IMR-90 (cell line): Measurements from ENCODE around the gene C5AR1. TPM values are rescaled to one million over a fixed set of nuclear protein-coding genes. Genes with fewer than 3 reads are reported as not detected.

Experiments
- ATAC-seq: fragments of 200-7000 bp; cut with Tn5 transposase; 2 replicates; pipeline ENCODE4 v1.9.1; 2020; ENCODE audit warnings: low read depth, mild to moderate bottlenecking, moderate library complexity
- BruUV-seq: library from RNA; stranded (reverse); fragments of 400-500 nt; replicated peaks from 2 replicates; lab custom pipeline; 2021; lab: Mats Ljungman, UMichigan
- CTCF ChIA-PET: fragments of 300-600 bp; formaldehyde crosslinking; extraction: SDS; loops from one replicate; lab custom pipeline; 2021; ENCODE audit warnings: antibody characterized with exemption; lab: Yijun Ruan, JAX
- POLR2A ChIA-PET: fragments of 300-600 bp; sonication (Branson Sonifier 250); formaldehyde crosslinking; loops from one replicate; lab custom pipeline; 2022; ENCODE audit warnings: antibody characterized with exemption; ENCODE audit not compliant: unreplicated experiment; lab: Charles Lee
- DNase-seq: peaks from one replicate; pipeline ENCODE4 v3.0.0; 2013
- H2AFZ ChIP-seq: replicated peaks from 2 replicates; pipeline ENCODE3; 2013; ENCODE audit warnings: low read length, mild to moderate bottlenecking; ENCODE audit not compliant: poor library complexity
- H2AK5ac ChIP-seq: 2 replicates; pipeline ENCODE4 v1.6.1; 2013; ENCODE audit warnings: low read depth, low read length, inconsistent platforms
- H2AK9ac ChIP-seq: replicated peaks from 2 replicates; pipeline ENCODE3; 2013; ENCODE audit warnings: mild to moderate bottlenecking, low read depth, low read length, moderate library complexity; ENCODE audit not compliant: poor library complexity
- H2BK120ac ChIP-seq: 2 replicates; pipeline ENCODE4 v1.6.1; 2013; ENCODE audit warnings: low read depth, low read length, inconsistent platforms
- H2BK15ac ChIP-seq: 3 replicates; pipeline ENCODE4 v1.6.1; 2013; ENCODE audit warnings: low read depth, low read length, inconsistent platforms
- H2BK20ac ChIP-seq: 2 replicates; pipeline ENCODE4 v1.6.1; 2013; ENCODE audit warnings: low read depth, mild to moderate bottlenecking, inconsistent platforms, low read length, moderate library complexity
- H2BK5ac ChIP-seq: 2 replicates; pipeline ENCODE4 v1.6.1; 2013; ENCODE audit warnings: mild to moderate bottlenecking, low read depth, low read length, inconsistent platforms; ENCODE audit not compliant: poor library complexity, severe bottlenecking
- H3K14ac ChIP-seq: replicated peaks from 2 replicates; pipeline ENCODE4 v1.6.1; 2013; ENCODE audit warnings: low read depth, low read length, inconsistent platforms
- H3K18ac ChIP-seq: 2 replicates; pipeline ENCODE4 v1.6.1; 2013; ENCODE audit warnings: low read depth, low read length, control low read depth
- H3K23ac ChIP-seq: 2 replicates; pipeline ENCODE4 v1.6.1; 2013; ENCODE audit warnings: low read depth, low read length, inconsistent platforms
- H3K27ac ChIP-seq: 2 replicates; pipeline ENCODE4 v1.5.1; 2013; ENCODE audit warnings: mild to moderate bottlenecking, control low read depth, low read length; ENCODE audit not compliant: insufficient read depth
- H3K27me3 ChIP-seq: 2 replicates; pipeline ENCODE4 v1.6.1; 2013; ENCODE audit warnings: low read length; ENCODE audit not compliant: control insufficient read depth, insufficient read depth
- H3K36me3 ChIP-seq: 2 replicates; pipeline ENCODE4 v1.6.1; 2013; ENCODE audit warnings: low read length, mixed read lengths; ENCODE audit not compliant: control insufficient read depth, insufficient read depth
- H3K4ac ChIP-seq: 2 replicates; pipeline ENCODE4 v1.6.1; 2013; ENCODE audit warnings: low read depth, low read length, inconsistent platforms
- H3K4me1 ChIP-seq: 2 replicates; pipeline ENCODE4 v1.6.1; 2013; ENCODE audit warnings: low read length, mixed read lengths; ENCODE audit not compliant: control insufficient read depth, insufficient read depth
- H3K4me2 ChIP-seq: 2 replicates; pipeline ENCODE4 v1.6.1; 2013; ENCODE audit warnings: low read depth, mild to moderate bottlenecking, control low read depth, low read length, moderate library complexity
- H3K4me3 ChIP-seq: 2 replicates; pipeline ENCODE4 v1.5.1; 2013; ENCODE audit warnings: low read depth, mild to moderate bottlenecking, control low read depth, low read length, moderate library complexity; ENCODE audit not compliant: insufficient read depth
- H3K56ac ChIP-seq: 2 replicates; pipeline ENCODE4 v1.6.1; 2013; ENCODE audit warnings: low read length, inconsistent platforms; ENCODE audit not compliant: insufficient read depth; ENCODE audit errors: extremely low read depth
- H3K79me1 ChIP-seq, 2 experiments: 2 replicates each; pipeline ENCODE4 v1.6.1; 2013; ENCODE audit warnings: low read length in 2 of 2, inconsistent platforms in 1 of 2, low read depth in 1 of 2
- H3K9ac ChIP-seq: 2 replicates; pipeline ENCODE4 v1.6.1; 2013; ENCODE audit warnings: low read depth, low read length, control low read depth
- H3K9me1 ChIP-seq: 2 replicates; pipeline ENCODE4 v1.6.1; 2013; ENCODE audit warnings: low read length, inconsistent platforms; ENCODE audit not compliant: insufficient read depth
- H3K9me3 ChIP-seq: 2 replicates; pipeline ENCODE4 v1.6.1; 2013; ENCODE audit warnings: low read length; ENCODE audit not compliant: control insufficient read depth, insufficient read depth
- H4K20me1 ChIP-seq: 2 replicates; pipeline ENCODE4 v1.6.1; 2013; ENCODE audit warnings: low read length, inconsistent platforms; ENCODE audit not compliant: insufficient read depth
- H4K5ac ChIP-seq: 2 replicates; pipeline ENCODE4 v1.6.1; 2013; ENCODE audit warnings: mild to moderate bottlenecking, low read depth, low read length, control low read depth
- H4K8ac ChIP-seq, 2 experiments: 2 replicates each; pipeline ENCODE4 v1.6.1; 2013; ENCODE audit warnings: low read depth in 2 of 2, low read length in 2 of 2, control low read depth in 1 of 2, inconsistent platforms in 1 of 2
- H4K91ac ChIP-seq: 2 replicates; pipeline ENCODE4 v1.6.1; 2013; ENCODE audit warnings: low read depth, low read length, inconsistent platforms; ENCODE audit not compliant: insufficient read depth
- CEBPB ChIP-seq: IDR thresholded peaks from 2 replicates; pipeline ENCODE4 v1.6.1; 2012; ENCODE audit warnings: low read depth, low read length, improper control_type of control experiment
- CHD1 ChIP-seq: IDR thresholded peaks from 2 replicates; pipeline ENCODE4 v1.6.1; 2012; ENCODE audit warnings: low read depth, low read length, improper control_type of control experiment
- ELK1 ChIP-seq: fragments of 150-350 bp; IDR thresholded peaks from 2 replicates; pipeline ENCODE4 v1.6.1; 2016; ENCODE audit warnings: low read depth, mild to moderate bottlenecking, low read length, moderate library complexity, borderline replicate concordance
- FOS ChIP-seq: fragments of 150-350 bp; IDR thresholded peaks from 2 replicates; pipeline ENCODE4 v1.6.1; 2016; ENCODE audit warnings: low read depth, low read length
- MAFK ChIP-seq: IDR thresholded peaks from 2 replicates; pipeline ENCODE4 v1.6.1; 2012; ENCODE audit warnings: low read depth, low read length, improper control_type of control experiment
- MAZ ChIP-seq: IDR thresholded peaks from 2 replicates; pipeline ENCODE4 v1.6.1; 2012; ENCODE audit warnings: low read depth, mild to moderate bottlenecking, low read length, improper control_type of control experiment, moderate library complexity, borderline replicate concordance
- MXI1 ChIP-seq: IDR thresholded peaks from 2 replicates; pipeline ENCODE4 v1.6.1; 2012; ENCODE audit warnings: low read depth, mild to moderate bottlenecking, low read length, moderate library complexity, borderline replicate concordance
- NFE2L2 ChIP-seq: fragments of 150-350 bp; IDR thresholded peaks from 2 replicates; pipeline ENCODE4 v1.6.1; 2016; ENCODE audit warnings: low read depth, mild to moderate bottlenecking, low read length
- POLR2A ChIP-seq: IDR thresholded peaks from 2 replicates; pipeline ENCODE4 v1.6.1; 2012; ENCODE audit warnings: mild to moderate bottlenecking, low read depth, low read length
- RAD21 ChIP-seq: IDR thresholded peaks from 2 replicates; pipeline ENCODE4 v1.6.1; 2012; ENCODE audit warnings: low read length, improper control_type of control experiment
- RCOR1 ChIP-seq: IDR thresholded peaks from 2 replicates; pipeline ENCODE4 v1.6.1; 2012; ENCODE audit warnings: mild to moderate bottlenecking, low read length, improper control_type of control experiment; ENCODE audit not compliant: insufficient replicate concordance
- RFX5 ChIP-seq: IDR thresholded peaks from 2 replicates; pipeline ENCODE4 v1.8.0; 2012; ENCODE audit warnings: low read depth, mild to moderate bottlenecking, low read length, moderate library complexity
- SMC3 ChIP-seq: fragments of 150-350 bp; IDR thresholded peaks from 2 replicates; pipeline ENCODE4 v1.6.1; 2016; ENCODE audit warnings: low read depth, mild to moderate bottlenecking, antibody characterized with exemption, low read length, moderate library complexity
- USF2 ChIP-seq: fragments of 150-350 bp; IDR thresholded peaks from 2 replicates; pipeline ENCODE4 v1.6.1; 2017; ENCODE audit warnings: mild to moderate bottlenecking, antibody characterized with exemption, low read length, low read depth
- WGBS, 2 experiments: methylation state at CpG; one replicate each; pipeline versions ENCODE4 v1.1.5 to v1.1.7; 2013; ENCODE audit warnings: missing lambda C conversion rate in 2 of 2; ENCODE audit not compliant: insufficient read length in 1 of 2; ENCODE audit errors: extremely low coverage in 2 of 2; 5-methylcytosine and 5-hydroxymethylcytosine counted together
- dilution Hi-C: fragments of 300-500 bp; cut with HindIII; formaldehyde crosslinking; loops from one replicate; pipeline ENCODE4 v1.14.3; 2018; ENCODE audit warnings: low sequenced_read_pairs; ENCODE audit not compliant: unreplicated experiment
- in situ Hi-C: fragments of 300-500 bp; cut with MboI; formaldehyde crosslinking; loops from 3 replicates; pipeline ENCODE4 v1.14.3; 2019; ENCODE audit warnings: low sequenced_read_pairs, inconsistent platforms, mixed read lengths
- intact Hi-C: fragments of 100-400 bp; cut with micrococcal nuclease; formaldehyde crosslinking; loops from 2 replicates; pipeline ENCODE4 v1.10.0; 2022
- polyA plus RNA-seq, 3 experiments: library from polyadenylated mRNA; depleted of rRNA; stranded (reverse); fragments of >200 nt; gene quantifications; 2 replicates each; pipeline ENCODE4 v1.2.3, GENCODE V29; 2012; ENCODE audit warnings: low replicate concordance in 1 of 3
- total RNA-seq: library from RNA; depleted of rRNA; stranded (reverse); fragments of >200 nt; gene quantifications from 2 replicates; pipeline ENCODE4 v1.2.3, GENCODE V29; 2012

Gene C5AR1
- total and polyA plus RNA-seq, 2 of the 4 experiments (the other 2 are of a cell fraction): under 0.01 to 1.0 TPM

GRCh38 chr19:47371261-47371660 lies 61.6 kb downstream of the C5AR1 start:
- in situ Hi-C loops: no loop called here
- Histone ChIP-seq H2AK9ac (peak overlapping the region; percentile 65), H3K9me3 (no peaks in the 10 kb centered on the region), H2BK15ac (no peak overlapping the region), H3K4me3 (no peak overlapping the region), H2BK5ac (peak overlapping the region; percentile 51), H2AFZ (no peak overlapping the region), H2AK5ac (peak overlapping the region; percentile 78; the same call in 1 of the 2 replicates), H4K5ac (no peak overlapping the region), H4K91ac (no peak overlapping the region), H3K4ac (no peak overlapping the region), H3K14ac (no peak overlapping the region), H4K8ac (no peak overlapping the region), H2BK120ac (no peak overlapping the region), H3K23ac (no peak overlapping the region), H3K4me1 (peaks cover 6% of the 10 kb centered on the region), H3K9ac (no peak overlapping the region), H3K9me1 (peaks cover 9% of the 10 kb centered on the region), H2BK20ac (no peak overlapping the region), H3K56ac (no peak overlapping the region), H3K4me2 (no peak overlapping the region), H3K27me3 (no peaks in the 10 kb centered on the region), H4K20me1 (peaks cover 13% of the 10 kb centered on the region; the same call in 1 of the 2 replicates), H3K27ac (no peak overlapping the region), H3K79me1 (peaks cover 7 to 22% of the 10 kb centered on the region in 2 experiments; a peak in 3 of 4 replicates), H3K18ac (no peak overlapping the region), H3K36me3 (peaks cover 52% of the 10 kb centered on the region)
- TF ChIP-seq MAFK (no peak), POLR2A (no peak), SMC3 (no peak), CEBPB (no peak), MXI1 (no peak), RCOR1 (no peak), RAD21 (no peak), USF2 (no peak), FOS (no peak), MAZ (no peak), RFX5 (no peak), NFE2L2 (no peak), ELK1 (no peak), CHD1 (no peak)
- WGBS, 2 experiments: no CpG with 5 or more reads among the region's 9 CpGs
- POLR2A ChIA-PET: no interaction called here
- no peak for ATAC-seq
- CTCF ChIA-PET: interaction anchor here (0.7 kb wide), 1 partner anchor 14 kb away, joined by 3 read pairs; no protein-coding TSS in a partner anchor
- no TSS peak for BruUV-seq
- intact Hi-C loops: no loop called here
- DNase-seq: no peak
- dilution Hi-C loops: no loop called here
